H1 (cell line): ENCODE data around the gene ZBED4.

ENCODE experiments used
- BRCA1 ChIP-seq: IDR thresholded peaks from 2 replicates; pipeline ENCODE4 v1.6.1; 2012; ENCODE audit warnings: low read depth, low read length, improper control_type of control experiment
- CTCF ChIP-seq, 3 experiments: IDR thresholded peaks; 1 replicate in 2 of 3; 2 replicates in 1 of 3; pipeline versions ENCODE4 v1.5.1 to v1.6.1; 2011; ENCODE audit warnings: low read length in 3 of 3, mild to moderate bottlenecking in 3 of 3, inconsistent platforms in 2 of 3, low read depth in 1 of 3, moderate library complexity in 1 of 3; ENCODE audit not compliant: insufficient read depth in 1 of 3; ENCODE audit errors: control extremely low read depth in 1 of 3

DNA sequence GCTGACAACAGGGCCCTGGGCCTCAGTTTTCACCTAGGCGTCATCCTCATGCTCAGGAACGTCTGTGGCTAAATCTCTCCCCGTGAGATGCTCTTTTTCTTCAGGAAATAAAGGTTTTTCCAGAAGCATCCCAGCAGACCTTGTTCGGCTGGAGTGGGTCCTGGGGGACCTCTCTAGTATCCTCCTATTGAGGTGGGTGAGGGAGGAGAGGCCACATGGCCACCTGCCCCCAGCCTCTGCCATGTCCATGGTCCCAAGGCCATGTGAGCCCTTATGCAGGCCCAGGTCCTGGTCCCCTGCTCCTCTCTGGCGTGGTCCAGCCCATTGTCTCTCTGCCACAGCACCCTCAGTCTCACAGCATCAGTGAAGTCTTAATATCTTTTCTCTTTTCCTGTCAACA, 42.6 kb downstream of the ZBED4 start:
- no peak for TF ChIP-seq BRCA1
- TF ChIP-seq CTCF (IDR thresholded peaks at IDR 0.05; ENCODE audit: control extremely low read depth in 1 of 3, insufficient read depth in 1 of 3, low read depth in 1 of 3, low read length in 3 of 3), result no peak
